NCI-H82 (cell line): ENCODE data around the gene KCNC1.

Experiments used
- DNase-seq: peaks from one replicate; lab custom pipeline; 2025; lab: John Stamatoyannopoulos, UW

KCNC1 gene

DNA sequence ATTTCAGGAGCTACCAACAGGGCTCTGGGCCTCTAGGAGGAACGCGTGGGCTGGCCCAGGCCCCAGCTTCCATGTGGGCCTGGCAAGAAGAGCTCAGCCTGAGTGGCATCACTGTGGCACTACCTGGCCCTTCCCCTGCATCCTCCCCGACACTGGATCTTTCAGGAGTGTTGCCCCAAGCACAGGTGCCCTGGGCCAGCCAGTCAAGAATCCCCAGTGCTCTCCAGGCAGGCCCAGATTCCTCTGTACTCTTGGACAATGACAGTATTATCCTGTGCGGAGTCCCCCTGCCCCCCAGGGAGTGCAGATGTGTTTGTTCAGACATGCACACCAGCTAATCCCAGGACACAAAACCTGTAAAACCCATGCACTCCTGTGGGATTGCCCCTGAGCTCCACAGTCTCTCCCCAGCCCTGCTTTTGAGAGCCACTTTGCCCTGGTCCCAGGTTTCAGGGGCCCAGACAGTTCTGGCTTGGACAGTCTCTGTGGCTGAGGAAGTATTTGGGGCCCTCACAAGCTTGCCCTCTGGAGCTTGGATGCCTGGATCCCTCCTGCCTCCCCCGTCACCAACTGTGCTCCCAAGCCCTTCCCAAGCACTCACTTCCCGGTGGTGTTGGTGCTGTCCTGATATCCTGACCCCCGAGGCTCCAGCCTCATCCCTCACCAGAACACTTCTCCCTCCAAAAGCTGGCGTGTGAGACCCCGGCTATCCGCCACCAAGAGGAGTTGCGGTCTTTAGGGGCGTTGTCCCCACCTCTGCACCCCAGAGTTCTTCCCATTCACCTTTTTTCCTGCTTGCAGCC lies 39.9 kb downstream of the KCNC1 start:
- DNase-seq: peak; percentile 25

GRCh38 chr11:17775035-17775348 lies 40.4 kb downstream of the KCNC1 start:
- DNase-seq: no peak

- no peak for DNase-seq
These were observed 41.1 kb downstream of the KCNC1 start for GRCh38 chr11:17775507-17776211.

- no peak for DNase-seq
These were observed 41.8 kb downstream of the KCNC1 start for GRCh38 chr11:17776212-17776875.

GRCh38 chr11:17777086-17777737 lies 42.6 kb downstream of the KCNC1 start:
- no peak for DNase-seq

GRCh38 chr11:17777738-17778091 lies 43.1 kb downstream of the KCNC1 start:
- no peak for DNase-seq

GRCh38 chr11:17778352-17778751 lies 43.8 kb downstream of the KCNC1 start:
- no peak for DNase-seq

- no peak for DNase-seq
These were observed 44.6 kb downstream of the KCNC1 start for GRCh38 chr11:17778956-17779860.

DNA sequence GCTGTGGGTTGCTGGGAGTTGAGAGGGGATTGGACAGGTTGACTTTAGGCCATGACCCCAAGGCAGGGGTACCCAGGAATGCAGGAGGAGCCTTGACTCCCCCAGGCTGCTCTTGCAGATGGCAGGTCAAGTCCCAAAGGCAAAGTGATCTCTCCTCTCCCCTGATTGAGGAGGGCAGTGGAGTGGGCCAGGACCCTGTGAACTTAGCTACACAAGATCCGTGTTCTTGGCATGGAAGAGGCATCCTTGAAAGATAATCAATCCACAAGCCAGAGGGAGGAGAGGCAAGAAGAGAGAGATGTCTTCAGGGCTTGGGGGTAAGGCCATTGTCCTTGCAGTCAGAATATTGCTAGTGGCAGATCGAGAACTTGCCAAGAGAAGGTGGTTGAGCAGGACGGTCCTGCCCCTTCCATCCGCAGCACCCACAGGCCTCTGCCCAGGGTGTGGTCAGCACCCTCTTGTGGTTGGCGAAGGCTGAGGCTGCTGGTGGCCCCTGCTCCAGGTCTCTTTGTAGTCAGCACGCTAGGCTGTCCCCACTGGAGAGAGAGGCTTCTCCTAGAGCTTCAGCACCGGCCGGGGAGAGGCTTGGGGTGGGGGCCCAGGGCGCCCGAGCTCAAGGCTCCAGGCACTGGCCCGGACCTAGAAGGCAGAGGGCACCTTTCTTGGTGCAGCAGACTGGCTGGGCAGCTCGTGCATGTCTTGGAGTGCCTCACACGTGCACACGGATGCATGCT lies 45.4 kb downstream of the KCNC1 start:
- no peak for DNase-seq

GRCh38 chr11:17780668-17781067 lies 46.1 kb downstream of the KCNC1 start:
- DNase-seq: no peak

GRCh38 chr11:17781221-17781620 lies 46.6 kb downstream of the KCNC1 start:
- no peak for DNase-seq

DNA sequence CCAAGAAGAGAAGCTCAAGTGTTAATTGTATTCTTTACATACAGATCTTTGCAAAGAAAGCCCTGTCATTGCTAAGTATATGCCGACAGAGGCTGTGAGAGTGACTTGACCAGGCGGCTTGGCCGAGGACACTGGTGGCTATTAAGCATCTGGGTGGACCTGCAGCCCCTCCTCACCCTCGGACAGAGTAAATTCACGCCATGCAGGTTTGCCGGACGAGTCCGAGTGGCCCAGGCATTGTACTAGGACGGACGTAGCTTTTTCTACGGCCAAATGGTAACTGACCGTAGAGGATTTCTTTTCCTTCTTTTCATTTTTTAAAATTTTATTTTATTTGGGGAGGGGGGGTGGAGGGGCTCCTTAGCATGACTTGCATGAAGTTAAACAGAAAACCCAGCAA lies 47.0 kb downstream of the KCNC1 start:
- no peak for DNase-seq

DNA sequence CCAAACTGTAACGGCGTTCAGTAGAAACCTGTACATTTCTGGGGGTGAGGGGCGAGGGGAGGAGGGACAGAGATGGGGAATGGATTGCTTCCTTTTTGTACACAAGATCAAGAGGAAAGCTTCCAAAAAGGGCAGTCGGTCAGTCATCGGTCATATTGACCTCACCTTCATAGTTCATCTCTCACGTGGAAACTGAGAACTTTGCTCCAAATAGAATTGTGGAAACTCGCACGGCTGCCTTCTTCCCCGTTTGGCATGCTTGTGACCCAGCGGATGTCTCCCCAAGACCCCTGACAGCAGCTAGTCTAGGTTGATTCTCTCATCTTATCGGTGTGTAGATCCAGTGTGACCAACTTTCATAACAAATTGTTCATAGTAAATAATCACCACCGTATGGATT lies 47.6 kb downstream of the KCNC1 start:
- no peak for DNase-seq

DNA sequence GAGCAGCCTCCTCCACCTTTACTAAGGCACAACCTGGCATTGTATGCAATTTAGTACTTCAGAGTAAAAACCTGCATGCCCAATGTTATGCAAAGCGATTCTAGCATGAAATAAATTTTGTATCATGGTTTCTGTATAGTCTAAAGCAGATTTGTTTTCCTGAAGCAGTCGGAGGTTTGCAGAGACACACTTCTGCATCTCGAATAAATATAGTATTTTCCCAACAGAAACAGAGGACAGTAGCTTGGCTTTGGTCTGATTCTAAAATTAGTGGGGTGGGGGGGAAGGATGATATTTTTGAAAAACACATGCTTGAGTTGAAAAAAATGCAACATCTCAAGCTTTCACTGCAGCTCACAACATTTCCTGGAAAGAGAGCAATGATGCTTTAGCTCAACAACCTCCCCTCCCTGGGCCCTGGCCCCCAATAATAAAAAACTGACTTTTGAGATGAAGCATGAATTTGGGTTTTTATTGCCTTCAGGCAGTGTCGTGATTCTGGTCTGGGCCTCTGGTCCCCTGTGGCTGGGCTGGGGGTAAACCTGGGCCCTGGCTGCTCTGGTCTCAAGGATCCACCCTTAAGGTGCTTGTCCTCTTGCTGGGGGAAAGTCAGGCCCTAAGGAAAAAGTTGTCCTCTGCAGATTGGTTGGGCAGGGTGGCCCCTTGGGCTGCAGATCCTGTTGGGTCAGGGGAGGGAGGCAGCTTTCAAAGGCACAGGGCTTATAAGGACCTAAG lies 48.2 kb downstream of the KCNC1 start:
- no peak for DNase-seq

DNA sequence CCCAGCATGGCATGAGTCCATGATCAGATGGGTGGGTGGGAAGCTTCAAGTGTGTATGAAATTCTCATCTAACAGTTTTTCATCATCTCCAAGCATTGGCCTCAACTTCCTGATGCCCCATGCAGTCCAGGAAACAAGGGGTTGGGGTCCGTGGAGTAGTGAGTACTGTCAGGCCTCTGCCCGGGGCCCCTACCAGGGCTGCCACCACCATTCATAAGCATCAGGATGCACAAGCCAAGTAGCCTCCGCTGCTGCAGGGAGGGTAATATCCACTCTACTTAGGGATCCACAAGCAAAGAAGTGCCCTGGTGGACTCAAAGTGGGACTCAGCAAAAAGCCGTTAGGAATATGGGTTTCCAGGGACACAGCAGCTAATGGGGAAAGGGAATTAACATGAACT lies 49.3 kb downstream of the KCNC1 start:
- DNase-seq: no peak

- no peak for DNase-seq
These were observed 52.4 kb downstream of the KCNC1 start for GRCh38 chr11:17786824-17787525.

GRCh38 chr11:17788084-17788483 lies 53.5 kb downstream of the KCNC1 start:
- no peak for DNase-seq

- DNase-seq: no peak
These were observed 55.9 kb downstream of the KCNC1 start for GRCh38 chr11:17790453-17790852.

- DNase-seq: no peak
These were observed 56.6 kb downstream of the KCNC1 start for GRCh38 chr11:17791144-17791543.

DNA sequence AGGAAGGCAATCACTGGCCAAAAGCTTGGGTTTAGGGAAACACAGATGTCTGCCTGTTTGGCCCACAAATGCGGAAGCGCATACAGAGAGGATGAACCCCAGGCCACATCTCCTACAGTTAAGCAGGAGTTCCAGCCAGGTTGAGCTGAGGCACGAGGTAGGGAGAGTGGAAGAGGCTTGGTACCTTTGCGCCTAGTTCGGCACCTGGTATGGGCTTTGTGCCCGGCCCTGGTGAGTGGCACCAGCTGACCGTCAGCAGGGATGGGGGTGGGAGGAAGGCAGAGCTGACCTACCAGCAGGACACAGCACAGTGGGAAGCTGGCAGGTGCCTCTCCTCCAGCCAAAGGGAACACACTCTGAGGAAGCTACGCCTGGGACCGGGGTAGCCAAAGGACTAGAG lies 57.6 kb downstream of the KCNC1 start:
- DNase-seq: no peak
